Forelimb muscle (tissue), 1 donor: ENCODE measurements around the gene PDE11A. TPM values are rescaled to one million over a fixed set of nuclear protein-coding genes. Genes with fewer than 3 reads are reported as not detected.

ENCODE experiments used
- DNase-seq: peaks from one replicate; pipeline ENCODE4 v3.0.0-alpha.2; 2013; ENCODE audit warnings: low read depth
- polyA plus RNA-seq: library from polyadenylated mRNA; unstranded; fragments of 120-200 nt; gene quantifications from one replicate; pipeline ENCODE4 v1.2.1, GENCODE V29; 2013; ENCODE audit not compliant: insufficient read length

PDE11A gene
- polyA plus RNA-seq, 1 donor: 1.00 TPM

DNA sequence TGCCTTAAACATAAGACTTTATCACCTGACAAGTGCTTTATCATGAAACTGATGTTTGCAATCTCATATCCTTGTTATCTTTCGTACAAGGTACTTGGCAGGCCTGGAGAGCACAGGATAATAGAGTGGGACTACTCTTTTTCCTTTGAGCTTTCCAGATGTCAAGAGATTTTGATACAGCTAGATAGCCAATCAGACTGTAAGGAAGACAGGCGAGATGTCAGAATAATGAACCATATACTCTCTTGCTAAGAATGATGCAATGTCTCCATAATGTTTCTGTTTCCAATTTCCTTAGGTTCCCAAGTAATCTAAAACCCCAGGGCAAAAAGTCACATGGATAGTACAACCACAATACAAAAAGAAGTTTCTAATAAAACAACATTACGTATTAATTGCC is 313.1 kb downstream of the PDE11A start:
- no peak for DNase-seq

DNA sequence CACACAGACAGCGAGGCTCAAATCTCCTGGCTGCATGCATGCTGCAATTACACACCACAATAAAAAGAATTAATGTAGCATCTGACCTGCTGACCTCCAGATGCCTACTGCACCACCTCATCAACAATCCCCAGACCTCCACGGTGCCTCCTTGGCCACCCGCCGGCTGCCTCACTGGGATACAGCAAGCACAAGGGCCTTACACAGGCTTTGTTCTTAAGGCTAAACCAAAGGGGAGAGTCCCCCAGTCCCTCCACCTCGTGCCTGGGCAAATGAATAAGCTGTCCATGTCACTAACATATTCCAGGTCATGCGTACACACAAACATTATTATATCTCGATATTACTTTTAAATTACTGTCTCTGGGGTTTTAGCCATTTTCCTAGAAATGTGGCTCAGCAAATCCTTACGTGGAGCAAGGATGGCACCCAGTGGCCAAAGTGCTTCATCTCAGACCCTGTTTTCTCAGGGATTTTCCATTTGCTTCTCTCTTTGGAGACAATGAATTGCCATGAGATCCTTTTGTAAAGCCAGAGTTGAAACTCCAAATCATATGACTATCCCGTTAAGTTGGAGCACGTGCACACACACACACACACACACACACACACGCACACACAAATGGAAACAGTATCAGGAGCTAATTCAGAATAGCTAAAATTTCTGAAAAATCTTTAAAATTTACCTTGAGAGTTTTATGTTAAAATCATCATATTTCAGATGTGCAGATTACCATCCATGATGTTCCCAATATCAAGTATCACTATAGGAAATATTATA is 313.8 kb downstream of the PDE11A start:
- peak; percentile 57 for DNase-seq

DNA sequence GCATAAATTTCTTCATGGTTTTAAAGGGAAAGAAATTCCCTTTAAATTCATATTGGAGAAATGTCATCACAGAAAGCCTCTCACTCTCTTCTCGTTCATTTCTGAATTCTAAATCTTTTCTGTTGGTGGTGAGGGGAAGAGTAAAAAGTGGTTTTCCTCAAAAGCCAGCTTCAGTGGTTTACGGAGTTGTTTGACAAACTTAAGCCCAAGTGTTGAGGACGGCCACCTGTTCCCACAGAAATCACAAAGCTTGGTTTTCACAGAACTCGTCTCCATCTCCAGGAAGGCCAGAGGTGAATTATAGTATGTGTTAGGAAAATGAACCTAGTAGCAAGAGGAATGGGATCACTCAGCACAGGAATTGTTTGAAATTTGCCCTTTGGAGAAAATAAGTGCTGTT is 316.2 kb downstream of the PDE11A start:
- DNase-seq: no peak

- no peak for DNase-seq
Measured at GRCh38 chr2:177754492-177754873, 318.1 kb downstream of the PDE11A start.

DNA sequence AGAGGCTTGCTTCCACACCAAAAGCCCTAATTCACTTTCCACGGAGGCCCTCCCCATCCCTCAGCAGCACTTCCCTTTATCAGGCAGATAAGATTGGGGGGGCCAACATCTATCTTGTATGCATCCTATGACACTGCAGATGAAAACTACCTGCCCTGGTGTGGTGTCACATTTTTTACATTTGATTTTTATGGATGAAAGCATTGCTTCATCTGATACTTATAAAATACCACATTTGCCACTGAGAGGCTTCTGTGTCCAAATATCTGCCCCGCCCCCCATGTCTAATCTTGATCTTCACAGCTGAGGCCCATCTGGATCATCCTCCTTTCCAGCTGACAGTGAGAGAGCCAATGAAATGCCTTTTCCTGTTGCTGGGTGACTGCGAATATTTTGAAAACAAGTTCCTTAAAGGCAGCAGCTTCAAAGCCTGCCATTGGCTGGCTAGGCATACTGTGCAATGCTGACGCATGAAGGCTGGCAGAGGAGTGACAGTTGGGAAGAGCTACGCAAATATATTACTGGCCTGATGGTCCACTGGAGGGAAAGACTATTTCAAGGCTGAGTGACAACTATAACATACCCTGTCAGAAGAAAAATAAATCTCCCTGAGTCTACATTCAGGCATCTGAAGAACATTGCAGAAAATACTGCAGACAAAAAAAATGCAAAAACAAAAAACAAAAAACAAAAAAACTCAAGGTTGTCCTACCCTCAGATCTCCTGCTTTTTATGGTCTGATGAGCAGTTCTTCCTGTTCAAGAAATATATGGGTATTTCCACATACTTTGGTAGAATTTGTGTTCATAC is 318.7 kb downstream of the PDE11A start:
- DNase-seq: peak; percentile 84

DNA sequence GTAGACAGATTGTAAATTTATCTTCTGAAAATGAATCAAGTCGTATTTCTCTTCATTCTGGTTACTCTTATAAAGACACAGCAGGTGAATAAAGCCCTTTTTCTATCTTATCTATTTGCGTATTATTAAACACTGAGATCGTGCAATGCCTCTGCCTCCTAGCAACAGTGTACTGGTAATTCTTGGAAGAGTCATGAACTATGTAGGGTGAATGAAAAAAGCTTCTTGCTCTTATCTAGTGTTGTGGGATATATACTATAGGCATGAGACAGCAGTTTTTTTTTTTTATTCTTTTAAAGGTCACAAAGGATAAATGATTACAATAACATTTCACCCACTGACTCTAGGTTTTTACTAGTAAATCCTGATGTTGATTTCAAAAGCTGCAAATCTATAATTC is 324.2 kb downstream of the PDE11A start:
- DNase-seq: no peak

GRCh38 chr2:177747384-177747783 is 325.2 kb downstream of the PDE11A start:
- no peak for DNase-seq

DNA sequence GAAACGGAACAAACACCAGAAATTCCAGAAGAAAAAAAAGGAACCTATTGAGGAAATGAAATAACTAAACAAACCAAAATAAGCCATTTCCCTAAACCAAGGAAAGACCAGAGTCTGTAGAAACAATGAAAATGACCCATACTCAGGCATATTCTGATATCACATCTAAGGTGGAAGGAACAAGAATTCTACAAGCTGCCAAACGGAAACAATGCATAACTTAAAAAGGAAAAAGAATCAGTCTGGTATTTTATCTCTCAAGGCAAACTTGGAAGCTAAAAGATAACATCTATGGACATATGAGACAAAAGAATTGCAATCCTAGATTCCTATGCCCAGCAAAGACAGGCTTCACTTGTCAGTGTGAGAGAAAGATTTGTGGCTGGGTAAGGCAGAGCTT is 326.2 kb downstream of the PDE11A start:
- DNase-seq: no peak

DNA sequence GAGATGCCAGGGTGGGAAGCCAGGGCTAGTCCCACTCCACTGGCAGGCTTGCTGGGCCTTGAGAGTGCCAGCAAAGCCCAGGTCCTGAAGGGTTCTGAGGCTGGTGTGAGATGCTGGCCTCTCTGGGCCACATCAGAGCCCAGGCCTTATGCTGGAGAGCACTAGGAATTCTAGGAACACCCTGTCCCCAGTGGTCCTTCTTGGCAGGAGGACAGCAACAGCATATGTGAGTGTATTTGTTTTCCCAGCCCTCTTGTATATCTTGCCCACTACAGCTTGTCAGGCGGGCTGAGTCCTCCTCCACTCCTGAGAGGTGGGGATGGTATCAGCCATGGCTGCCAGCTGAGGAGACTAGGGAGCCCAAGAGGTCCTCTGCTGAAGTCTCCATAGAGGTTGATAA is 327.0 kb downstream of the PDE11A start:
- DNase-seq: no peak

GRCh38 chr2:177742851-177743250 is 329.7 kb downstream of the PDE11A start:
- no peak for DNase-seq

- DNase-seq: no peak
Measured at GRCh38 chr2:177741866-177742265, 330.7 kb downstream of the PDE11A start.

DNA sequence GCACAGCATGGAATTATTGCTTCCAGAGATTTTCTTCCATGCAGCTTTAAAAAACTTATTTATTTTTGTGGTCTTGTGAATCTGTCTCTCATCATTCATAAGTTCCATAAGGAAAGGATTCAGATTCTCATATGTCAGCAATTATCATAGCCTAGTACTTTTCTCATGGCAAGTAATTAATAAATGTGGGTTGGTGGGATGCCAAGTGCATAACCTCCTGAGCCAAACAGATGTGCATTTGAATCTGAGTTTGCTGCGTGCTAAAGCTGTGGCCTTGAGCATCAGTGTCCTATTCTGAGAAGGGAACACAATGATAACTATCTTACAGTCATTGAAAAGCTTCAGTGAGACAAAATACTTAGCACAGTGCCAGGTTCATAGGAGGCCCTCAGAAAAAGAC is 331.9 kb downstream of the PDE11A start:
- peak; percentile 86 for DNase-seq

DNA sequence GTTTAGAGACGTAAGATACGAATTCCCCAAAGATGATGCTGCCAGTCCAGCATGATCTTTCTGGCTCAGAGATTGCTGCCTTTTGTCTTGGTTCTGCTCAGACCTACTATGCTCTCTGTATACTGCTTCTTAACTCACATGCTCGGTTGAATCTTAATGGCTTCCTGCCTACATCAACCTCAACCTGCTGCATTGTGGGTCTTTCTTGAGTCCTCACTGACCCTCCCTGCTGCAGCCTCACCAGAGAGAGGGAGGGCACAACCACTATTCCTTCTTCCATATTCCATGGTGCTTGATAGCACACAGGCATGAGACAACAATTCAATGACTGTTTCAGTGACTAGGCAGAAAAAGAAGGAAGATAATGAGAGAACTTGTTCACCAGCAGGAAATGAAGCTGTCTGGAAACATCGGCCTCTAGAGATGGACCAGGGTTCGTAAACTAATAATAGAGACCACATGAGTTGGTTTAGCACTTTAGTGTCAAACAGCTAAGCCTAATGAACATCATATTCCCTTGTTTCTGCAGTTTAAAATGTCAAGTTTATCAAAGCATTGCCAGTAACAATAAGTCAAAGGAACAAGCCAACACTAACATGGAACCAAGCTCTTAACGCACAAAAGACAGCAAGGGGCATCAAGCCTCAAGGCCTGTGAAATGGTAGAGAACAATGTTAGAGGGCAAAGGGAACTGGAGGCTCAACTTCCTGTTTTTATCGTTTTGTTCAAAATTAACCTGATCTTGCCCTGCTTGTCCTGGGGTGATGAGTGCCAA is 333.9 kb downstream of the PDE11A start:
- no peak for DNase-seq

DNA sequence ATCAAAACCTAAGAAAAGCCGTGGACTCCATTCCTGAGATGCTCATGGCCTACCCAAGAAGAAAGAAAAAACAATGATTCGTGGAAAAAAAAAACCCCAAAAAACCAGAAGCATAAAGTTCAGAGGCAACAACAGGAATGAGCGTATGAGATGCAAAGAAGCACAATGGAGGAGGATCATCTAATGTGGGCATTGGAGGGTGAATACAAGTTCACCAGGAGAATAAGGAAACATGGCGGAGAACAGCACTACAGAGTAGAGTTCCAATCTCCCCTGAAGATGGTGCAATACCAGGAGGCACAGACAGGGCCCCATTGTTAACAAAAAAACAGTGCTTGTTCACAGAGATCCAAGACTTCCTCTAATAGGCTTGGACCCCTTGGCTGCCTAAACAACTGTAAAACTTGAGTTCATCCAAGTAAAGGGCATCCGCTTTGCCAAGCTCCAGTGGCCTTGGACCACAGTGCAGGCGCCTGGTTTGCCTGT is 337.2 kb downstream of the PDE11A start:
- DNase-seq: no peak

- DNase-seq: no peak
Measured at GRCh38 chr2:177733322-177733855, 339.2 kb downstream of the PDE11A start.

- DNase-seq: no peak
Measured at GRCh38 chr2:177731384-177731783, 341.2 kb downstream of the PDE11A start.

GRCh38 chr2:177730792-177731191 is 341.8 kb downstream of the PDE11A start:
- no peak for DNase-seq

DNA sequence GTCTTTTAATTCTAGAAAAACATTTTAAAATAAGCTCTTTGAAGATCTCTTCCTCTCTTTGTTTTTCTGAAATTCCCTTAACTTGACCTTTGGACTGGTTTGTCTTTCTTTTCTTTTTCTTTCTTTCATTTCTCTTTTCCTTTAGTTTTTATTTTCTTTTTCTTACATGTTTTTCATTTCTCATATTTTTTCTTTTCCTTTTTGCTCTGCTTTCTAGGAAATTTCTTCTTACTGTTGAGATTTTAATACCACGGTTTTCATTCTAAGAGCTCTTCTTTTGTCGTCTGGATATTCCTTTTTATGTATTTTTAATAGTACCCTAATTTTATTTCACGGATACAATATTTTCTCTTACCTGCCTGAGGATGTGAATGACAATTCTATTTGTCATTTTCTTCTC is 342.2 kb downstream of the PDE11A start:
- no peak for DNase-seq

- DNase-seq: no peak
Measured at GRCh38 chr2:177728920-177729319, 343.7 kb downstream of the PDE11A start.

DNA sequence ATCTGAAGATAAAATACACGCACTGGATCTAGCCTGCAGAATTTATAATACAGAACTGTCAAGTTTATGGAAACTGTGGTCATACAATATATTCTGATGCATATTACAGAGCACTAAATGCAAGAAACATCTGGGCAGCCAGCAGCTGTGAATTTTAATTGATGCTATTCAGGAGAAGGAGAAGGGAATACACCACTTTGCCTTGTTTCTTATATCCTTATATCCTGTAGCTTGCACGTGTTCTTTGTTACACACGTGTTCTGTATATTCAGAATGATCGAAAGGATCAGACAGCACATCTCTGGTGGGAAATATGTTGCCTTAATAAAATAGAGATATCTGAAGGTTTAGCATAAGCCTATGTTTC is 344.2 kb downstream of the PDE11A start:
- no peak for DNase-seq

GRCh38 chr2:177727577-177728398 is 344.8 kb downstream of the PDE11A start:
- no peak for DNase-seq
